A549 (cell line): Measurements from ENCODE around the gene FAXDC2. TPM values are rescaled to one million over a fixed set of nuclear protein-coding genes. Genes with fewer than 3 reads are reported as not detected.

Experiments
- ATAC-seq, 2 experiments: fragments of 200-7000 bp in 1 of 2; fragments of >200 bp in 1 of 2; cut with Nextera tagmentation in 1 of 2; cut with Tn5 transposase in 1 of 2; 3 replicates each; pipeline versions ENCODE4 v1.8.0 to v1.9.1; 2018 to 2020; ENCODE audit warnings: mild to moderate bottlenecking in 1 of 2, moderate library complexity in 1 of 2
- CTCF ChIA-PET: fragments of 300-600 bp; sonication (Branson Sonifier 250); formaldehyde crosslinking; extraction: SDS; loops from one replicate; lab custom pipeline; 2021; ENCODE audit warnings: antibody characterized with exemption, inconsistent platforms; lab: Yijun Ruan, JAX
- POLR2A ChIA-PET: fragments of 350-600 bp; formaldehyde crosslinking; extraction: SDS; loops from one replicate; lab custom pipeline; 2021; ENCODE audit warnings: antibody characterized with exemption, inconsistent platforms; lab: Yijun Ruan, JAX
- DNase-seq, 2 experiments: peaks; one replicate each; pipeline versions ENCODE4 v3.0.0 to v3.0.0-alpha.2; 2011 to 2016; ENCODE audit warnings: low read depth in 1 of 2, low spot score in 1 of 2
- FAIRE-seq: peaks from 2 replicates; lab custom pipeline; 2011; peaks lifted over from hg19 to GRCh38; lab: Jason Lieb, UNC
- H3K27ac ChIP-seq, 2 experiments: fragments of >200 bp; sonication (Bioruptor Twin); formaldehyde crosslinking; 3 replicates each; pipeline ENCODE4 v1.5.1; 2016 to 2017
- H3K4me1 ChIP-seq: fragments of >200 bp; sonication (Bioruptor Twin); formaldehyde crosslinking; 3 replicates; pipeline ENCODE4 v1.6.1; 2016
- H3K4me2 ChIP-seq: fragments of >200 bp; sonication (Bioruptor Twin); formaldehyde crosslinking; 3 replicates; pipeline ENCODE4 v1.6.1; 2016
- H3K4me3 ChIP-seq: fragments of >200 bp; sonication (Bioruptor Twin); formaldehyde crosslinking; 3 replicates; pipeline ENCODE4 v1.5.1; 2016
- H3K9me3 ChIP-seq: fragments of >200 bp; sonication (Bioruptor Twin); formaldehyde crosslinking; 3 replicates; pipeline ENCODE4 v1.6.1; 2016
- CBX2 ChIP-seq: fragments of 200-600 bp; sonication (generic); IDR thresholded peaks from 2 replicates; pipeline ENCODE4 v1.6.1; 2016; ENCODE audit warnings: low read depth, mild to moderate bottlenecking, borderline replicate concordance
- EHF ChIP-seq: fragments of 250-450 bp; sonication (Bioruptor Pico); IDR thresholded peaks from 2 replicates; pipeline ENCODE4 v1.5.0; 2020; ENCODE audit warnings: mild to moderate bottlenecking
- ELK1 ChIP-seq: fragments of 150-350 bp; IDR thresholded peaks from 2 replicates; pipeline ENCODE4 v1.6.1; 2014; ENCODE audit warnings: low read depth, mild to moderate bottlenecking, low read length
- ESRRA ChIP-seq: fragments of 150-350 bp; IDR thresholded peaks from 2 replicates; pipeline ENCODE4 v1.6.1; 2014; ENCODE audit warnings: mild to moderate bottlenecking, low read length, borderline replicate concordance
- HDAC2 ChIP-seq: fragments of 200-600 bp; sonication (generic); IDR thresholded peaks from 2 replicates; pipeline ENCODE4 v1.6.1; 2016
- HES2 ChIP-seq: fragments of >200 bp; sonication (Bioruptor Twin); formaldehyde crosslinking; IDR thresholded peaks from 2 replicates; pipeline ENCODE4 v1.6.1; 2016
- HOXB5 ChIP-seq: fragments of 250-450 bp; sonication (Bioruptor Pico); IDR thresholded peaks from 2 replicates; pipeline ENCODE4 v1.5.0; 2020; ENCODE audit warnings: mild to moderate bottlenecking, moderate library complexity
- JUN ChIP-seq, 2 experiments: fragments of >200 bp; sonication (Bioruptor Twin); formaldehyde crosslinking; IDR thresholded peaks; 2 replicates in 1 of 2; 3 replicates in 1 of 2; pipeline ENCODE4 v1.6.1; 2016 to 2017
- MAX ChIP-seq: IDR thresholded peaks from 2 replicates; pipeline ENCODE4 v1.6.1; 2012
- MYC ChIP-seq: IDR thresholded peaks from 2 replicates; pipeline ENCODE4 v1.6.1; 2012; ENCODE audit warnings: mild to moderate bottlenecking, inconsistent platforms, low read length, improper control_type of control experiment, borderline replicate concordance
- NR3C1 ChIP-seq: fragments of >200 bp; sonication (Bioruptor Twin); formaldehyde crosslinking; IDR thresholded peaks from 3 replicates; pipeline ENCODE4 v1.6.1; 2017
- POLR2A ChIP-seq: IDR thresholded peaks from 2 replicates; pipeline ENCODE4 v1.6.1; 2012; ENCODE audit warnings: mild to moderate bottlenecking, low read length
- RAD21 ChIP-seq, 2 experiments: fragments of >200 bp in 1 of 2; sonication (Bioruptor Twin) in 1 of 2; formaldehyde crosslinking in 1 of 2; IDR thresholded peaks in 1 of 2; conservative IDR thresholded peaks in 1 of 2; 2 replicates in 1 of 2; 3 replicates in 1 of 2; pipeline ENCODE4 v1.6.1; 2012 to 2018; ENCODE audit warnings: inconsistent platforms in 1 of 2
- RARB ChIP-seq: fragments of 250-450 bp; sonication (Bioruptor Pico); IDR thresholded peaks from 2 replicates; pipeline ENCODE4 v1.8.0; 2021; ENCODE audit warnings: mild to moderate bottlenecking, moderate library complexity
- SMC3 ChIP-seq: fragments of >200 bp; sonication (Bioruptor Twin); formaldehyde crosslinking; IDR thresholded peaks from 3 replicates; pipeline ENCODE4 v1.6.1; 2018; ENCODE audit warnings: inconsistent platforms
- SREBF2 ChIP-seq: fragments of 450-650 bp; IDR thresholded peaks from 2 replicates; pipeline ENCODE4 v1.6.1; 2014; ENCODE audit warnings: mild to moderate bottlenecking, moderate library complexity
- TP53 ChIP-seq: fragments of 250-450 bp; sonication (Bioruptor Pico); IDR thresholded peaks from 2 replicates; pipeline ENCODE4 v1.5.0; 2021; ENCODE audit warnings: mild to moderate bottlenecking, moderate library complexity
- ZC3H11A ChIP-seq: fragments of 450-650 bp; IDR thresholded peaks from 2 replicates; pipeline ENCODE4 v1.6.1; 2014; ENCODE audit warnings: antibody characterized with exemption, mild to moderate bottlenecking
- ZFP36 ChIP-seq: fragments of 450-650 bp; IDR thresholded peaks from 2 replicates; pipeline ENCODE4 v1.6.1; 2014; ENCODE audit warnings: borderline replicate concordance; ENCODE audit not compliant: partially characterized antibody
- ZNF302 ChIP-seq: fragments of 250-450 bp; sonication (Bioruptor Pico); IDR thresholded peaks from 2 replicates; pipeline ENCODE4 v1.9.0; 2021; ENCODE audit warnings: inconsistent platforms, mild to moderate bottlenecking, moderate library complexity
- WGBS: methylation state at CpG from one replicate; pipeline ENCODE4 v1.1.6; 2017; ENCODE audit errors: missing lambda C conversion rate; 5-methylcytosine and 5-hydroxymethylcytosine counted together
- polyA plus RNA-seq, 4 experiments: library from polyadenylated mRNA; depleted of rRNA in 3 of 4; stranded (reverse); fragments of >200 nt; fragmentation: RNase III in 1 of 4; extraction: RNeasy Plus Mini Kit Qiagen cat#74134 plus additional on column Dnase treatment in 1 of 4; gene quantifications; 2 replicates in 3 of 4; 3 replicates in 1 of 4; pipeline ENCODE4 v1.2.3, GENCODE V29; 2011 to 2017
- TF ChIP-seq, protein P1 (sequence below): fragments of 250-450 bp; sonication (Bioruptor Pico); IDR thresholded peaks from 2 replicates; pipeline ENCODE4 v1.5.0; 2021; ENCODE audit warnings: mild to moderate bottlenecking, moderate library complexity, borderline replicate concordance
- TF ChIP-seq, protein P2 (sequence below): fragments of >200 bp; sonication (Bioruptor Twin); formaldehyde crosslinking; IDR thresholded peaks from 3 replicates; pipeline ENCODE4 v1.6.1; 2016

The FAXDC2 gene
- polyA plus RNA-seq, 2 of the 4 experiments (the other 2 are of a cell fraction) = 0.14 to 0.94 TPM

GRCh38 chr5:154896562-154897165 is 46.3 kb upstream of the FAXDC2 start:
- POLR2A ChIA-PET = no interaction called here
- CTCF ChIA-PET = interaction anchor here (1.0 to 1.4 kb wide), 2 partner anchors 8 to 10 kb away, joined by 3 to 5 read pairs; no protein-coding TSS in a partner anchor
- ATAC-seq = no peak
- FAIRE-seq = no peak
- Histone ChIP-seq H3K4me3 (no peak overlapping the region), H3K27ac (no peak overlapping the region), H3K4me1 (no peaks in the 10 kb centered on the region), H3K9me3 (no peaks in the 10 kb centered on the region), H3K4me2 (no peak overlapping the region)
- TF ChIP-seq SMC3 = no peak
- no peak for TF ChIP-seq HOXB5 (CRISPR knock-in tag)
- no peak for TF ChIP-seq HDAC2
- TF ChIP-seq RARB (CRISPR knock-in tag) = no peak
- no peak for TF ChIP-seq TP53 (CRISPR knock-in tag)
- TF ChIP-seq JUN (IDR thresholded peaks at IDR 0.05) = no peak
- no peak for TF ChIP-seq MAX
- DNase-seq = no peak

DNA sequence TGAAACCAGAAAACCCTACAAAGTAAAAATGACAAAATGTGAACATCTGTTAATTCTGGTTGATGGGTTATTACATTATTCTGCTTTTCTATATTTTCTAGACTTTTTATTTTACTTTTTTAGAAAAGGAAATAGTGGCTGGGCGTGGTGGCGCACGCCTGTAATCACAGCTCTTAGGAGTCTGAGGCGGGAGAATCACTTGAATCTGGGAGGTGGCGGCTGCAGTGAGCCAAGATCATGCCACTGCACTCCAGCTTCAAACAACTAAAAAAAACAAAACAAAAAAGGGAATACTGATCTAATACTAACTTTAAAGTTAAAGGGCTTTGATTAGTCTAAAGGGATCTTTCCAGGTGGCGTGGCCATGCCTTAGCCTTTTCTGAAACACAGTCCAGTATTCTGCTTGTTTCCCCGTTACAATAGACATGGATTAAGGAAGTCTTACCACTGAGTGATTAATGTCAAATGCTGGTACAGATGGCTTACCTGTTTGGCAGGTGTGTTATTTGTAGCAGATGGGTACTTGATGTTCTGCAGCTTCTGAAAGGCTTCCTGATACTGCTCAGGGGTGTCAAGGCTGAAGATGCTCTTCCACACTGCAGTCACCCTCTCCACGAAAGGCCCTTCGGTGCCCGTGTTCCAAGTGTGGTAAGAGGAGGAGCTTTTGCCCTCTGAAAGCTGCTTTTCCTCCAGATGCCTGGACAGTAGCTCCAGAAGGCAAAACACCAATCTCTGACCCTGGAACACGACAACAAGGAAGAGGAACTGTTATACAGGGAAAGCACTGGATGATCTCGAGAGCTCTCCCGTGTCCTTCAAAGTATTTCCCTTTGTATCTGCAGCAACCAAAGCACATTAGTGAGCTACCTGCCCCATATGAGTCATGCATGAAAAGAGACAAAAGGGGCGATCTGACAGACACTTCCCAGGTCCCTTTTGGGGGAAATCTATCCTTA is 45.5 kb upstream of the FAXDC2 start:
- Histone ChIP-seq H3K27ac (no peak overlapping the region), H3K4me2 (no peak overlapping the region), H3K4me1 (no peaks in the 10 kb centered on the region), H3K9me3 (no peaks in the 10 kb centered on the region), H3K4me3 (no peak overlapping the region)
- CTCF ChIA-PET = interaction anchor here (1.0 to 1.4 kb wide), 2 partner anchors 9 to 11 kb away, joined by 3 to 5 read pairs; no protein-coding TSS in a partner anchor
- no peak for FAIRE-seq
- ATAC-seq = no peak
- no peak for DNase-seq
- POLR2A ChIA-PET = no interaction called here
- TF ChIP-seq MYC = no peak
- no peak for TF ChIP-seq SREBF2
- no peak for TF ChIP-seq ESRRA
- TF ChIP-seq SMC3 = no peak
- no peak for TF ChIP-seq CBX2
- no peak for TF ChIP-seq ELK1
- TF ChIP-seq EHF (CRISPR knock-in tag) = no peak
- TF ChIP-seq, protein P1, sequence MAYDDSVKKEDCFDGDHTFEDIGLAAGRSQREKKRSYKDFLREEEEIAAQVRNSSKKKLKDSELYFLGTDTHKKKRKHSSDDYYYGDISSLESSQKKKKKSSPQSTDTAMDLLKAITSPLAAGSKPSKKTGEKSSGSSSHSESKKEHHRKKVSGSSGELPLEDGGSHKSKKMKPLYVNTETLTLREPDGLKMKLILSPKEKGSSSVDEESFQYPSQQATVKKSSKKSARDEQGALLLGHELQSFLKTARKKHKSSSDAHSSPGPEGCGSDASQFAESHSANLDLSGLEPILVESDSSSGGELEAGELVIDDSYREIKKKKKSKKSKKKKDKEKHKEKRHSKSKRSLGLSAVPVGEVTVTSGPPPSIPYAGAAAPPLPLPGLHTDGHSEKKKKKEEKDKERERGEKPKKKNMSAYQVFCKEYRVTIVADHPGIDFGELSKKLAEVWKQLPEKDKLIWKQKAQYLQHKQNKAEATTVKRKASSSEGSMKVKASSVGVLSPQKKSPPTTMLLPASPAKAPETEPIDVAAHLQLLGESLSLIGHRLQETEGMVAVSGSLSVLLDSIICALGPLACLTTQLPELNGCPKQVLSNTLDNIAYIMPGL = no peak
- TF ChIP-seq HES2 = no peak
- TF ChIP-seq ZC3H11A = no peak
- TF ChIP-seq ZNF302 (CRISPR knock-in tag) = no peak
- TF ChIP-seq MAX = no peak
- TF ChIP-seq NR3C1 = no peak
- TF ChIP-seq, all 56 proteins: peak for 0
- WGBS = 89% methylated on average over 14 of the region's 14 CpGs

DNA sequence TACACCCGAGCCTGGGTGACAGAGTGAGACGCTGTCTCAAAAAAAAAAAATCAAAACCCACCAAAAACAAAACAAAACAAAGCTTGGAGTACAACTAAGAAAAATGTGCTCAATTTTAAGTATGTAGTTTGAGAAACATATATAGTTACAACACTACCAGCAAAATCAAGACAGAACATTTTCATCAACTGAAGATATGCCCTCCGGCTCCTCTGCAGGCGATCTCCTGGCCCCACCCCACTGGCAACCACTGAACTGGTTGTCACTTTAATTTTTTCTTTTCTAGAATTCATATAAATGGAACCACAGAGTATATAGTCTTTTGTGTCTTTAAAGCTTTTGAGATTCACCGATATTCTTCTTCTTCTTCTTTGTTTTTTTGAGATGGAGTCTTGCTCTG is 43.0 kb upstream of the FAXDC2 start:
- no peak for ATAC-seq
- Histone ChIP-seq H3K4me1 (no peaks in the 10 kb centered on the region), H3K4me3 (no peak overlapping the region), H3K4me2 (no peak overlapping the region), H3K27ac (no peak overlapping the region), H3K9me3 (no peaks in the 10 kb centered on the region)
- DNase-seq = no peak
- WGBS = 76% methylated on average over 5 of the region's 5 CpGs
- POLR2A ChIA-PET = no interaction called here
- no peak for TF ChIP-seq HES2
- no peak for TF ChIP-seq HOXB5 (CRISPR knock-in tag)
- TF ChIP-seq, protein P2, sequence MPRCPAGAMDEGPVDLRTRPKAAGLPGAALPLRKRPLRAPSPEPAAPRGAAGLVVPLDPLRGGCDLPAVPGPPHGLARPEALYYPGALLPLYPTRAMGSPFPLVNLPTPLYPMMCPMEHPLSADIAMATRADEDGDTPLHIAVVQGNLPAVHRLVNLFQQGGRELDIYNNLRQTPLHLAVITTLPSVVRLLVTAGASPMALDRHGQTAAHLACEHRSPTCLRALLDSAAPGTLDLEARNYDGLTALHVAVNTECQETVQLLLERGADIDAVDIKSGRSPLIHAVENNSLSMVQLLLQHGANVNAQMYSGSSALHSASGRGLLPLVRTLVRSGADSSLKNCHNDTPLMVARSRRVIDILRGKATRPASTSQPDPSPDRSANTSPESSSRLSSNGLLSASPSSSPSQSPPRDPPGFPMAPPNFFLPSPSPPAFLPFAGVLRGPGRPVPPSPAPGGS = no peak
- no peak for TF ChIP-seq RAD21 (conservative IDR thresholded peaks at IDR 0.05 in 1 of 2, IDR thresholded peaks at IDR 0.05 in 1 of 2)
- TF ChIP-seq ZFP36 = no peak
- no peak for TF ChIP-seq POLR2A
- no peak for TF ChIP-seq NR3C1
- no peak for TF ChIP-seq JUN (IDR thresholded peaks at IDR 0.05)
- no peak for FAIRE-seq
- CTCF ChIA-PET = interaction anchor here (0.9 kb wide), 1 partner anchor 11 kb away, joined by 4 read pairs; no protein-coding TSS in a partner anchor
